ENCODE data around the gene SERTAD1.
"Not testable (repeated sequence)": the region's sequence is repeated elsewhere in the genome, so short reads cannot be mapped to it uniquely, and the experiment has no call there.

Gene SERTAD1

GRCh38 chr19:40420766-40421765 is 4.7 kb downstream of the SERTAD1 start:
- peak; percentile 73 for DNase-seq

GRCh38 chr19:40420451-40420765 is 5.4 kb downstream of the SERTAD1 start:
- DNase-seq, result no peak

DNA sequence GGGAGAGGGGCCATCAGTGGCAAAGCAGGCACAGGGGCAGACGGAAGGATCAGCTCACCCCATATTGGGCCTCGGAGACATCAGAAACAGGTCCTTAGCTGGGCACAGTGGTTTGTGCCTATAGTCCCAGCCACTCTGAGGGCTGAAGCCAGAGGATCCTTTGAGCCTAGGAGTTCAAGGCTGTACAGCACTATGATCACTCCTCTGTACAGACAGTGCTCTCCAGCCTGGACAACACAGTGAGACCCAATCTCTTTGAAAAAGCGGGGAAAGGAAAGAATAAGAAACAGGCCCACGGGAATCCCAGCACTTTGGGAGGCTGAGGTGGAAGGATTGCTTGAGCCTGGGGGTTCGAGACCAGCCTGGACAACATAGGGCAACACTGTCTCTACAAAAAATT is 6.0 kb downstream of the SERTAD1 start:
- DNase-seq, result no peak

- DNase-seq, result no peak
These were observed 6.7 kb downstream of the SERTAD1 start for GRCh38 chr19:40419066-40419612.

DNA sequence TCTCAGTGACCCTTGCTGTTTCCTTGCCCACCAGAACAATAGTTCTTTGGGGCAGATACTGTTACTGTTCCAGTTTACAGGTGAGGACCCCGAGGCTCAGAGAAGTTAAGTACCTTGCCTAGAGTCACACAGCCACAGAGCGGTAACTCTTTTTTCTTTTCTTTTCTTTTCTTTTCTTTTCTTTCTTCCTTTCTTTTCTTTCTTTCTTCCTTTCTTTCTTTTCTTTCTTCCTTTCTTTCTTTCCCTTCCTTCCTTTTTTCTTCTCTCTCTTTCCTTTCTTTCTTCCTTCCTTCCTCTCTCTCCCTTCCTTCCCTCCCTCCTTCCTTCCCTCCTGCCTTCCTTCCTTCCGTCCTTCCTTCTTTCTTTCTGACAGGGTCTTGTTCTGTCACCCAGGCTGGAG is 7.8 kb downstream of the SERTAD1 start:
- no peak for DNase-seq

DNA sequence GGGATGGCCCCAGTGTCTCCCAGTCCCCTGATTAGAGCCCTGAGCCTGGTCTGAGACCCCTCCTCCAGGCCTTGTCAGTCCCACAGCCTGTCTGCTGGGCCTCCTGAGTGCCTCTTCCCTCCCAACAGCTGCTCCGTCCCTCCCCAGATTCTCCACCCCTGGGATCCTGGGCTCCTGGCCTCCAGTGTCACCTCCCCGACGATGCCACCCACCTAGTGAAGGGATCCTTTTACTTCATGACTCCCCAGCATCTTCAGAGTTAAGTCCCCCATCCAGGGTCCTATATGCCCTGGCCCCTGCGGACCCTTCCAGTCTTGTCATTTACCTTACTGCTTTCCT is 8.2 kb downstream of the SERTAD1 start:
- no peak for DNase-seq

- DNase-seq, result no peak
These were observed 8.7 kb downstream of the SERTAD1 start for GRCh38 chr19:40416918-40417642.

- no peak for DNase-seq
These were observed 10.0 kb downstream of the SERTAD1 start for GRCh38 chr19:40415768-40416167.

GRCh38 chr19:40414542-40415535 is 11.0 kb downstream of the SERTAD1 start:
- DNase-seq, result no peak

DNA sequence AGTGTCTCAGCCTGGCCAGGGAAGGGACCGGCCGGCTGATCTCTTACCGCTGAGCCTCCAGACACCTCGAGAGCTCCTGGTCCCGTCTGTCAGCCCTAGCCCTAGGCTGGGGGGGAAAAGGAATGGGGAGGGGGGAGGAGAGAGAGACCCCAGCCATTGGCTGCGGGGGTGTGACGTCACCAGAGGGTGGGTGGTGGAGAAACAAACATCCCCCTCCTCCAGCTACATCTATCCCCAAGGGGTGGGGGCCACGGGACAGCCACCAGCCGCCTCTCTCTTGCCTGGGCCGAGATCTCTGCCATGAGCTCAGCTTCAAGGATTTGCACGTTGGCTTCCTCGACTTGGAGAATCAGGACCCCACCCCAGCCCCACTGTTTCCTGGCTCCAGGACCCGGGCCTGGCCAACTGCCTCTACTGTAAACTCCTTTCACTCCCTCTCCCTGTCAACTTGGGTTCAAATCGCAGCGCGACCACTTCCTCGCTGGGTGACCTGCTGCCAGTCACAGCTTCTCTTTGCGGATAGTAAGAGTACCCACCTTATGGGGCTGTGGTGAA is 12.4 kb downstream of the SERTAD1 start, which contains the start of gene PRX:
TSS of gene PRX (minus strand) at position 88 of the 555 bp plus-strand sequence. CDS start 5,446 bp downstream, outside the sequence.
- DNase-seq, result no peak

GRCh38 chr19:40412866-40413265 is 12.9 kb downstream of the SERTAD1 start:
- no peak for DNase-seq

DNA sequence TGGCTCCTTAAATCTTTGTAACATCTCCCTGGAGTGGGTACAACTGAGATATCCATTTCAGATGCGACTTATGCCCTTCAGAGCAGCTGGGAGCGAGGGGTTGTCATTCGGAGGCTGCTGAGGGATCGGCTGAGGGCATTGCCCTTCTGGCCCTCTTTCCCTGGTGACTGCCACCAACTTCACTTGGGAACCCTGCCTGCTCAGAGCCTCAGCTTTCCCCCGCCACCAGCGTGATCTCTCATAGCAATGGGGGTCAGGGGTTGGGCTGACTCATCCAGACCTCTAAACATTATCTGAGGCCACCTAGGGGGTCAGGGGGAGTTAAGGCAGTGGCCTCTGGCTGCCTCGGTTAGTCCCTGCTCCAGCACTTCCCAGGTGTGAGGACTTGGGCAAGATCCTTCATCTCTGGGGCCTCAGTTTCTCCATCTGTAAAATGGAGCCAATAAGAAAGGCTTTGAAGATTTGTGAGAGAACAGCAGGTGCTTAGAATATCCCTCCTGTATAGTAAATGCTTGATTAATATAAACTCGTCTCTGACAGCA is 13.8 kb downstream of the SERTAD1 start:
- DNase-seq, result no peak

GRCh38 chr19:40411125-40411842 is 14.5 kb downstream of the SERTAD1 start:
- DNase-seq, result no peak

- DNase-seq, result no peak
These were observed 15.8 kb downstream of the SERTAD1 start for GRCh38 chr19:40410030-40410389.

GRCh38 chr19:40408598-40408925 is 17.2 kb downstream of the SERTAD1 start:
- not testable (repeated sequence) for DNase-seq

- no peak for DNase-seq
These were observed 17.8 kb downstream of the SERTAD1 start for GRCh38 chr19:40407714-40408597.

GRCh38 chr19:40403262-40403984 is 22.4 kb downstream of the SERTAD1 start:
- peak; percentile 79 for DNase-seq

DNA sequence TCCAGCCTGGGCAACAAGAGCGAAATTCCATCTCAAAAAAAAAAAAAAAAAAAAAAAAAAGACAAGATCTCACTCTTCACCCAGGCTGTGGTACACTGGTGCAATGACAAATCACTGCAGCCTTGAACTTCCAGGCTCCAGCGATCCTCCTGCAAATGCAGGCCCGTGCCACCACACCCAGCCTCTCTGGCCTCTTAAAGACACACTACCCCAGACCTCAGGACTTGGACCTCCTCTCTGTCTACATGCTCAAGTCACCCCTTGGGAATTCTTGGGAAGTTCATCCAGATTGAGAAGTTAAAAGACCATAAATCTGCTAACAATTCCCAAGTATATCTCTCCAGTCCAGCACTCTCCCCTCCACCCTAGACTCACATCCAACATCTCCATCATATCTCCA is 25.2 kb downstream of the SERTAD1 start:
- DNase-seq, result no peak

GRCh38 chr19:40398417-40399131 is 27.2 kb downstream of the SERTAD1 start:
- DNase-seq, result no peak

All from NCI-H510A (cell line).